ENCODE measurements around the gene TAOK1. TPM values are rescaled to one million over a fixed set of nuclear protein-coding genes. Genes with fewer than 3 reads are reported as not detected.
A peak's percentile ranks its signal among the peaks of the same experiment; 100 is the strongest.
"Not testable (repeated sequence)": the region's sequence is repeated elsewhere in the genome, so short reads cannot be mapped to it uniquely, and the experiment has no call there.

TAOK1 gene
- total RNA-seq, 2 donors from 2014 or later = 40.0 to 42.0 TPM

- Mint-ChIP-seq H3K4me1 (no peaks in the 10 kb centered on the region), H3K36me3 (ENCODE audit: low read depth) (peaks cover 77% of the 10 kb centered on the region), H3K27ac (no peak overlapping the region), H3K27me3 (no peaks in the 10 kb centered on the region), H3K9me3 (no peaks in the 10 kb centered on the region), H3K4me3 (no peak overlapping the region)
- no peak for ATAC-seq (replicated peaks)
These were observed 120.8 kb downstream of the TAOK1 start for GRCh38 chr17:29510953-29511352.

GRCh38 chr17:29514792-29515191 lies 124.6 kb downstream of the TAOK1 start:
- Mint-ChIP-seq H3K4me3 (no peak overlapping the region), H3K27me3 (no peaks in the 10 kb centered on the region), H3K27ac (no peak overlapping the region), H3K36me3 (ENCODE audit: low read depth) (peaks cover 86% of the 10 kb centered on the region), H3K9me3 (no peaks in the 10 kb centered on the region), H3K4me1 (no peaks in the 10 kb centered on the region)
- no peak for ATAC-seq (replicated peaks)

GRCh38 chr17:29518359-29518758 lies 128.2 kb downstream of the TAOK1 start:
- Mint-ChIP-seq H3K27me3 (no peaks in the 10 kb centered on the region), H3K27ac (no peak overlapping the region), H3K4me1 (no peaks in the 10 kb centered on the region), H3K9me3 (no peaks in the 10 kb centered on the region), H3K36me3 (ENCODE audit: low read depth) (peaks cover 87% of the 10 kb centered on the region), H3K4me3 (no peak overlapping the region)
- ATAC-seq (replicated peaks) = no peak

GRCh38 chr17:29524692-29525091 lies 134.5 kb downstream of the TAOK1 start:
- no peak overlapping the region for H3K4me3 Mint-ChIP-seq
- no peaks in the 10 kb centered on the region for H3K9me3 Mint-ChIP-seq
- no peak for ATAC-seq (replicated peaks)
- peak overlapping the region; percentile 17 for H3K27ac Mint-ChIP-seq
- H3K27me3 Mint-ChIP-seq = no peaks in the 10 kb centered on the region
- no peaks in the 10 kb centered on the region for H3K4me1 Mint-ChIP-seq
- H3K36me3 Mint-ChIP-seq (ENCODE audit: low read depth) = peaks cover 72% of the 10 kb centered on the region

GRCh38 chr17:29526322-29526721 lies 136.2 kb downstream of the TAOK1 start:
- H3K4me1 Mint-ChIP-seq = no peaks in the 10 kb centered on the region
- peak; percentile 23 for ATAC-seq (replicated peaks)
- H3K27me3 Mint-ChIP-seq = no peaks in the 10 kb centered on the region
- no peak overlapping the region for H3K4me3 Mint-ChIP-seq
- H3K9me3 Mint-ChIP-seq = no peaks in the 10 kb centered on the region
- H3K27ac Mint-ChIP-seq = no peak overlapping the region
- peaks cover 75% of the 10 kb centered on the region for H3K36me3 Mint-ChIP-seq (ENCODE audit: low read depth)

GRCh38 chr17:29533976-29534375 lies 143.8 kb downstream of the TAOK1 start:
- no peak for ATAC-seq (replicated peaks)
- no peak overlapping the region for H3K4me3 Mint-ChIP-seq

GRCh38 chr17:29544066-29544465 lies 153.9 kb downstream of the TAOK1 start:
- H3K9me3 Mint-ChIP-seq = no peaks in the 10 kb centered on the region
- ATAC-seq (replicated peaks) = no peak
- no peak overlapping the region for H3K27ac Mint-ChIP-seq
- H3K36me3 Mint-ChIP-seq (ENCODE audit: low read depth) = peaks cover 58% of the 10 kb centered on the region
- H3K27me3 Mint-ChIP-seq = no peaks in the 10 kb centered on the region
- H3K4me3 Mint-ChIP-seq = no peak overlapping the region
- no peaks in the 10 kb centered on the region for H3K4me1 Mint-ChIP-seq

More at GRCh38 chr17:29533976-29534375, 143.8 kb downstream of the TAOK1 start:
- peak overlapping the region; percentile 61 for H3K27ac Mint-ChIP-seq
- H3K4me1 Mint-ChIP-seq = no peaks in the 10 kb centered on the region
- H3K9me3 Mint-ChIP-seq = no peaks in the 10 kb centered on the region
- peaks cover 72% of the 10 kb centered on the region for H3K36me3 Mint-ChIP-seq (ENCODE audit: low read depth)
- H3K27me3 Mint-ChIP-seq = no peaks in the 10 kb centered on the region

GRCh38 chr17:29546085-29546484 lies 155.9 kb downstream of the TAOK1 start:
- Mint-ChIP-seq H3K27ac (peak overlapping the region; percentile 58), H3K4me1 (peaks cover 6% of the 10 kb centered on the region), H3K27me3 (no peaks in the 10 kb centered on the region), H3K4me3 (no peak overlapping the region), H3K36me3 (ENCODE audit: low read depth) (peaks cover 40% of the 10 kb centered on the region), H3K9me3 (no peaks in the 10 kb centered on the region)
- ATAC-seq (replicated peaks) = no peak

GRCh38 chr17:29546830-29547229 lies 156.7 kb downstream of the TAOK1 start:
- no peaks in the 10 kb centered on the region for H3K27me3 Mint-ChIP-seq
- H3K36me3 Mint-ChIP-seq (ENCODE audit: low read depth) = peaks cover 37% of the 10 kb centered on the region
- no peaks in the 10 kb centered on the region for H3K9me3 Mint-ChIP-seq
- H3K4me1 Mint-ChIP-seq = peaks cover 6% of the 10 kb centered on the region
- peak overlapping the region; percentile 58 for H3K27ac Mint-ChIP-seq
- no peak for ATAC-seq (replicated peaks)
- H3K4me3 Mint-ChIP-seq = no peak overlapping the region

GRCh38 chr17:29549177-29549923 lies 159.2 kb downstream of the TAOK1 start:
- Mint-ChIP-seq H3K4me1 (peaks cover 6% of the 10 kb centered on the region), H3K4me3 (no peak overlapping the region), H3K27me3 (no peaks in the 10 kb centered on the region), H3K27ac (peak overlapping the region; percentile 12), H3K36me3 (ENCODE audit: low read depth) (peaks cover 12% of the 10 kb centered on the region), H3K9me3 (no peaks in the 10 kb centered on the region)
- peak; percentile 91 for ATAC-seq (replicated peaks)

- H3K4me1 Mint-ChIP-seq = peaks cover 8% of the 10 kb centered on the region
- H3K9me3 Mint-ChIP-seq = no peaks in the 10 kb centered on the region
- H3K27ac Mint-ChIP-seq = no peak overlapping the region
- ATAC-seq (replicated peaks) = no peak
- no peaks in the 10 kb centered on the region for H3K27me3 Mint-ChIP-seq
- H3K4me3 Mint-ChIP-seq = no peak overlapping the region
- H3K36me3 Mint-ChIP-seq (ENCODE audit: low read depth) = peaks cover 8% of the 10 kb centered on the region
These were observed 165.7 kb downstream of the TAOK1 start for GRCh38 chr17:29555840-29556239.

GRCh38 chr17:29557085-29557738 lies 167.0 kb downstream of the TAOK1 start:
- peak overlapping the region; percentile 85 for H3K27ac Mint-ChIP-seq

GRCh38 chr17:29557739-29558116 lies 167.6 kb downstream of the TAOK1 start:
- Mint-ChIP-seq H3K27me3 (no peaks in the 10 kb centered on the region), H3K4me3 (peak overlapping the region; percentile 9), H3K27ac (peak overlapping the region; percentile 85), H3K9me3 (no peaks in the 10 kb centered on the region), H3K36me3 (ENCODE audit: low read depth) (peaks cover 27% of the 10 kb centered on the region), H3K4me1 (peaks cover 13% of the 10 kb centered on the region)
- ATAC-seq (replicated peaks) = peak; percentile 92

More at GRCh38 chr17:29557085-29557738, 167.0 kb downstream of the TAOK1 start:
- peak overlapping the region; percentile 9 for H3K4me3 Mint-ChIP-seq
- peak; percentile 13 for ATAC-seq (replicated peaks)
- peaks cover 13% of the 10 kb centered on the region for H3K4me1 Mint-ChIP-seq
- H3K9me3 Mint-ChIP-seq = no peaks in the 10 kb centered on the region
- H3K27me3 Mint-ChIP-seq = no peaks in the 10 kb centered on the region
- peaks cover 22% of the 10 kb centered on the region for H3K36me3 Mint-ChIP-seq (ENCODE audit: low read depth)

- H3K27me3 Mint-ChIP-seq; H3K9me3 Mint-ChIP-seq; ATAC-seq (replicated peaks): not testable (repeated sequence)
- Mint-ChIP-seq H3K36me3 (ENCODE audit: low read depth) (peaks cover 27% of the 10 kb centered on the region), H3K4me3 (peak overlapping the region; percentile 9), H3K27ac (peak overlapping the region; percentile 85), H3K4me1 (peaks cover 13% of the 10 kb centered on the region)
These were observed 168.0 kb downstream of the TAOK1 start for GRCh38 chr17:29558139-29558538.

GRCh38 chr17:29559640-29560039 lies 169.5 kb downstream of the TAOK1 start:
- no peak for ATAC-seq (replicated peaks)
- H3K9me3 Mint-ChIP-seq = no peaks in the 10 kb centered on the region
- H3K4me3 Mint-ChIP-seq = no peak overlapping the region
- H3K27ac Mint-ChIP-seq = no peak overlapping the region
- H3K4me1 Mint-ChIP-seq = peaks cover 18% of the 10 kb centered on the region
- H3K36me3 Mint-ChIP-seq (ENCODE audit: low read depth) = peaks cover 27% of the 10 kb centered on the region
- H3K27me3 Mint-ChIP-seq = no peaks in the 10 kb centered on the region

All from activated T-helper 17 cell treated with anti-CD3 and anti-CD28 coated beads, Interleukin-2, amount 50 U/mL, for 72 hours (primary cell).